HG03066 (cell line): Measurements from ENCODE around the gene SLC25A12.
"Not testable (repeated sequence)": the region's sequence is repeated elsewhere in the genome, so short reads cannot be mapped to it uniquely, and the experiment has no call there.

ENCODE experiments used
- ATAC-seq: cut with Tn5 transposase; IDR thresholded peaks from one replicate; pipeline ENCODE4 v1.9.1; 2021; ENCODE audit warnings: low read depth; ENCODE audit not compliant: unreplicated experiment

Gene SLC25A12

DNA sequence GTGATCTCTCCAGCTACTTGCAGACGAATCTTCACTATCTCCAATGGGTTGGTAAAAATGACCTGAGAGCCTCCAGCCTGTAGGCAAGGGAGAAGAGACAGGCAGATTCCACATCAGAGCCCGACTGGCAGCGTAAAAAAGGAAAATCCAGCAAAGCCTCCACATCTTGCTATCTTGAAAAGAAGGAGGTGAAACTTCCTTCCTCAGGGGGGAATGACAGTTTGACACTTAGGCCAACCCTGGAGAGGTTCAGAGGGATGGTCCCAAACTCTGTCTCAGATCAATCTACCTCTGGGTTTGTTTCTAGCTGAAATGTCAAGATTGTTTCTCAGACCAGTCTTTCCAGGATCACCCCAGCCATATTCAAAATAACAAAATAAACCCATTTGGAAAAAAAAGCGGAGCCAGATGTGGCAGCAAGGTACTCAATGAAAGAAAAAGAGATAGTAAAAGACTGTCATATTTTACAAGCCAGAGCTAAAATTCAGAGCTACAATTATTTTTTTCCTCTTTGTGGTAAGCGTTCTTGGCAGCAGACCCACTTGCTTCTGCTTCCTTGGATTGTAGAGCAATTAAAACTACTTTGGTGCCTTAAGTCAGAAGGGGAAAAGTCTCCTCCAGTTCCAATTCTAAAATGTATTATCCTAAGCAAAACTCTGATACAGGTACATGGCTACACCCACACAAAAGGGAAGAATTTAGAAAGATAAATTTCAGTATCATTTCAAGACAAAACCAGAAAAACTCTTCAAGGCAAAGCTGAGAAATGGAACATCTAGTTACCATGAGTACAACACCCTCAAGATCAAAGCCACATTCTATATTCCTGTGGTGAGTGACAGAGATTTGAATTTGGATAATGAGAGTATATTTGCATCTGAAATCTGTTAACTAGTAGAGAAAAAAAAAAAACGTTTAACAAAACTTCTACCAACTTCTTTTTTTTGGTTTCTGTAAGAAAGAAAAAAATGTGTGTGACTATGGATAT lies 100.1 kb downstream of the SLC25A12 start:
- no peak for ATAC-seq

DNA sequence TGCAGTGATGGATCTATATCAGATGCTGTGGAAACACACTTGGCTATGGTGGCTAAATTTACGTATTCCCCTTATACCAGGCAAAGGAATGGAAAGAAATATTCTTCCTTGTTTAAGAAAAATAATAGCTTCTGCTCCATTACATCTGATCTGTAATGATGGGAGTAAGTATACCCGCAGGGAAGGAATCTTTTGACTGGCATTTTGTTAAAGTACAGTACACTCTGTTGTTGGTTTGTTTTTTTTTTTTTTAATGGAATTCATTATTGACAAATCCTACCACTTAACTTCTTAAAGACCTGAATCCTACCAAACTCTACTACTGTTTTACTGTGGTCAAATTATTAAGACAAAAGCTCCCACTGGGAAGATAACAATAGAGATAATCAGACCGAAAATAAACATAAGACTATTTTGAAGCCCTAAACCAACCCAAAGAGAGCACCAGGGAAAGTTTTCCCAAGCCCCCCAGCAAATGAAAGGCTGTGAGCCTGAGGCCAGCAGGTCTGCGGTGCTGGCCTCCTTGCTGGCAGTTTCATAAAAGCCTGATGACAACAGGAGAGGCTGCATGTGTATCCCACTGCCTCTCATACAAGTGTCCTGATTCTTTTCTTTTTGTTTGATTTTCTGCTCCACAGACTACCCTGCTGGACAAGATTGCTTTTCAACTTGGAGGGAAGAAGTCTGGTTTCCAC lies 101.0 kb downstream of the SLC25A12 start:
- no peak for ATAC-seq

GRCh38 chr2:171792157-171792556 lies 101.9 kb downstream of the SLC25A12 start:
- no peak for ATAC-seq

DNA sequence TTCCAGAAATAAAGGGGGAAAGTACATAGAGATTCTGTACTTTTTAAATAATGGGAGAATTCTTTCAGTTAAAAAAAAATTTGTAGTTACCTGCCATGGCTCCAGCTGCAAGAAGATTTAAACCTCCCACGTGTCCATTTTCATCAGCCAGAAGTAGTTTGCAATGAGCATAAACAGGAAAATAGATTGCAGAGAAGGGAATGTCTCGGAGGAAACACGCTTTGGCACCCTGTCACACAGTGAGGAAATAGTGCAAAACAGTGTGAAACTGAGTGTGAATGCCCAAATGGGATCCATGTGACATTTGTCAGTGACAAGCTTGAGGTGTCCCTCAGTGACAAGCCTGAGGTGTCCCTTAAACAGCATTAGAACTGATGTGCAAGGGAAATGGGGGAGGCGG lies 102.7 kb downstream of the SLC25A12 start:
- no peak for ATAC-seq

GRCh38 chr2:171789956-171790355 lies 104.1 kb downstream of the SLC25A12 start:
- no peak for ATAC-seq

GRCh38 chr2:171788316-171788993 lies 105.6 kb downstream of the SLC25A12 start:
- ATAC-seq: no peak

- ATAC-seq: no peak
Observed at GRCh38 chr2:171787333-171788072, 106.5 kb downstream of the SLC25A12 start.

DNA sequence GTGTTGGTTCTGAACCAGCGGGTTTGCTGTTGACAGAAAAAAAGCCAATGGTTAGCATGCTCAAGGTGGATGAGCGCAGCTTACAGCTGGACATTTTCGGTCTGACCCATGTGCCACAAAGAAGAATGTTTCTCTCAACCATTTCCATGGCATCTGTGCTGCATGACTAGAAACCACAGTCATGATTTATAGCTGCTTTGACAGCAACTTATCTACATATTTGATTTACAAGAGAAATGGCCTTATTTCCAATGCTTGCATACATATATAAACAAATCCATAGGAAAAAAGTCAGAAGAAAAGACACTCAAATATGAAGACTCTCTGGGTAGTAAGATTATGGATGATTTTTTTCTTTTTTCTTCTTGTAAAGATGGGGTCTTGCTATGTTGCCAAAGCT lies 108.6 kb downstream of the SLC25A12 start:
- no peak for ATAC-seq

DNA sequence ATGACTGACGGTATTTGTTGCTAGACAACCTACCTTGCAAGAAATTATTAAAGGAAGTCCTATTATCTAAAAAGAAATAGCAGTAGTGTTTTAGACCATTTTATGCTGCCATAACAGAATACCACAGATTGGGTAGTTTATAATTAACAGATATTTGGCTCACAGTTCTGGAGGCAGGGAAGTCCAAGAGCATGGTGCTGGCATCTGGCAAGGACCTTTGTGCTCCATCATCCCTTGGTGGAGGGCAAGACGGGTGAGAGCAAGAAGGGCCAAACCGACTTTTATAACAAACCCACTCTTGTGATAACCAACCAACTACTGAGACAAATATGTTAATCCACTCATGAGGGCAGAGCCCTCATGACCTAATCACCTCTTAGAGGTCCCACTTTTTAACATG lies 115.5 kb downstream of the SLC25A12 start:
- ATAC-seq: no peak

GRCh38 chr2:171774581-171774980 lies 119.5 kb downstream of the SLC25A12 start:
- not testable (repeated sequence) for ATAC-seq

GRCh38 chr2:171772373-171772772 lies 121.7 kb downstream of the SLC25A12 start:
- ATAC-seq: no peak

GRCh38 chr2:171771463-171771862 lies 122.6 kb downstream of the SLC25A12 start:
- no peak for ATAC-seq

DNA sequence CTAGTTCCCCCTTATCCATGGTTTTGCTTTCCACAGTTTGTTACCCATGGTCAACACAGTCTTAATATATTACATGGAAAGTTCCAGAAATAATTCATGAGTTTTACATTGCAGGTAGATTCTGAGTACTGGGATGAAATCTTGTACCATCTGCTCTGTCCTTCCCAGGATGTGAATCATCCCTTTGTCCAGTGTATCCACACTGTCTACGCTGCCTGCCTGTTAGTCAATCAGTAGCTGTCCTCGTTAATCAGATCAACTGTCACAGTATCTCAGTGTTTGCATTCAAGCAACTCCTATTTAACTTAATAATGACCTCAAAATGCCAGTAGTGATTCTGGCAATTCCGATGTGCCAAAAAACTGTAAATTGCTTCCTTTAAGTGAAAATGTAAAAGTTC lies 130.4 kb downstream of the SLC25A12 start:
- no peak for ATAC-seq

- no peak for ATAC-seq
Observed at GRCh38 chr2:171762879-171763573, 131.0 kb downstream of the SLC25A12 start.

DNA sequence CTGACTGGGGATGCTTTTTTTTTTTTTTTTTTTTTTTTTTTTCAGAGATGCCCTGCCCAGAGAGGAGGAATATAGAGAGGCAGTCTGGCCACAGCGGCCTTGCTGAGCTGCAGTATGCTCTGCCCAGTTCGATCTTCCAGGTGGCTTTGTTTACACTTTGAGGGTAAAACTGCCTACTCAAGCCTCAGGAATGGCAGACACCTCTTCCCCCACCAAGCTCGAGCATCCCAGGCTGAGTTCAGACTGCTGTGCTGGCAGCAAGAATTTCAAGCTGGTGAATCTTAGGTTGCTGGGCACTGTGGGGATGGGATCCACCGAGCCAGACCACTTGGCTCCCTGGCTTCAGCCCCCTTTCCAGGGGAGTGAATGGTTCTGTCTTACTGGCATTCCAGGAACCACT lies 132.9 kb downstream of the SLC25A12 start:
- not testable (repeated sequence) for ATAC-seq

- ATAC-seq: not testable (repeated sequence)
Observed at GRCh38 chr2:171758762-171759161, 135.3 kb downstream of the SLC25A12 start.

DNA sequence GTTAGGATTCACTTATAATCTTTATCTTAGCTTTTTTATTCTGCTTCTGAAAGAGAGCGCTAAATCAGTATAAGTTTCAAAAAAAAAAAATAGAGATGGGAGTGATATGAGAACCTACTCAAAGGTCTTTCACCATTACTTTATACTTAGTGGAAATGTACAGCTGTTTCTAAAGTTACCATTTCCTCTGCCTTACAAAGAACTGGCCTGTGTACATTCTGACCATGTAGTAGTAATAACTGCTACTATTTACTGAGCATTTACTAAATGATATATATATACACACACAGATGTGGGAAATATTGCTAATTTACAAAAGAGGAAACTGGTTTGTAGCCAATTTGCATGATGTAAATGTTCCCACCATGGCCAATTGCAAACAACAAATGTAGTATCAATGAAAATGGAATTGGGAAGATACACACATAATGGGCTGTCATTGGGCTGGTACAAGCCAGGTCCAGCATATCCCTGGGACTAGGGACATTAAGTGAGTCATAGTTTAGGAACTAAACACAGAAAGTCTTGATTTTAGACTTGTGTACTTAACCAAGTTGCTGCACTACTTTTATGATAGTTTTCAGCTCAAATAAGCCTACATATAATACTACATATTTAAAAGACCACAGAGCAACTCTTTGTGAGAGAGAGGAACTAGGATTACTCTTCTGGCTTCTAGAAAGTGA lies 139.6 kb downstream of the SLC25A12 start:
- ATAC-seq: no peak

GRCh38 chr2:171747371-171747770 lies 146.7 kb downstream of the SLC25A12 start:
- no peak for ATAC-seq

DNA sequence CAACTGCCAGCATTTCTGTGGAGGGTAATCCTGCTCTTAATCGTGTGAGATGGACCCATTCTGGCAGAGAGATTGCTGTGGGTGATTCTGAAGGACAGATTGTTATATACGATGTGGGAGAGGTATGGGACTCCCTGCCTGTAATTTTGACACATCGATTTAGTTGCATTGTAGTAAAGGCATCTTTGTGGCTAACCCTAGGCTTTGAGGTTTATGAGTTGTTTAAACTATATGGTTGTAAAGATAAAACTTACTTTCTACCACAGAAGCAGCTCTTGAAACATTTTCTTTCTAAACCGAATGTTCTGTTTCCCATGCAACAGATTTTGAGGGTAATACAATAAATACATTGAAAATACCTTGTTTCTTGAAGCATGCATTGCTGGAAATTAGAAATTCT lies 148.2 kb downstream of the SLC25A12 start:
- ATAC-seq: no peak
